Astrocyte (in vitro differentiated cells and primary cell): ENCODE data around the gene RIBC2. TPM values are rescaled to one million over a fixed set of nuclear protein-coding genes. Genes with fewer than 3 reads are reported as not detected.
A peak's percentile ranks its signal among the peaks of the same experiment; 100 is the strongest.

Source experiments
- DNase-seq: peaks from one replicate; pipeline ENCODE4 v3.0.0-alpha.2; 2010; ENCODE audit warnings: low read depth
- FAIRE-seq: peaks from 2 replicates; lab custom pipeline; 2011; peaks lifted over from hg19 to GRCh38; lab: Jason Lieb, UNC
- H2AFZ ChIP-seq: 2 replicates; pipeline ENCODE4 v1.6.0; 2012; ENCODE audit warnings: low read depth, low read length, inconsistent platforms
- H3K27ac ChIP-seq: 2 replicates; pipeline ENCODE4 v1.5.1; 2011; ENCODE audit warnings: low read depth, low read length, inconsistent platforms
- H3K27me3 ChIP-seq: 2 replicates; pipeline ENCODE4 v1.6.0; 2011; ENCODE audit warnings: low read length, inconsistent platforms; ENCODE audit not compliant: insufficient read depth
- H3K36me3 ChIP-seq: 2 replicates; pipeline ENCODE4 v1.5.1; 2011; ENCODE audit warnings: low read length, inconsistent platforms; ENCODE audit not compliant: insufficient read depth
- H3K4me1 ChIP-seq: 2 replicates; pipeline ENCODE4 v1.5.1; 2011; ENCODE audit warnings: low read length, inconsistent platforms; ENCODE audit not compliant: insufficient read depth
- H3K4me2 ChIP-seq: 2 replicates; pipeline ENCODE4 v1.6.0; 2012; ENCODE audit warnings: low read length, inconsistent platforms
- H3K4me3 ChIP-seq: 2 replicates; pipeline ENCODE4 v1.5.1; 2011; ENCODE audit warnings: low read depth, mild to moderate bottlenecking, low read length, inconsistent platforms; ENCODE audit not compliant: insufficient read depth
- H3K79me2 ChIP-seq: 2 replicates; pipeline ENCODE4 v1.6.0; 2012; ENCODE audit warnings: mild to moderate bottlenecking, low read length, inconsistent platforms; ENCODE audit not compliant: insufficient read depth
- H3K9ac ChIP-seq: 2 replicates; pipeline ENCODE4 v1.6.0; 2012; ENCODE audit warnings: mild to moderate bottlenecking, low read length, inconsistent platforms
- H3K9me3 ChIP-seq: 2 replicates; pipeline ENCODE4 v1.5.1; 2012; ENCODE audit warnings: low read depth, mild to moderate bottlenecking, low read length, inconsistent platforms; ENCODE audit not compliant: insufficient read depth
- H4K20me1 ChIP-seq: 2 replicates; pipeline ENCODE4 v1.6.0; 2012; ENCODE audit warnings: low read length, inconsistent platforms; ENCODE audit not compliant: insufficient read depth
- H3K27ac Mint-ChIP-seq: one replicate; pipeline ENCODE4 v1.8.0; 2021; ENCODE audit warnings: mild to moderate bottlenecking, mixed read lengths; ENCODE audit not compliant: unreplicated experiment
- H3K27me3 Mint-ChIP-seq: one replicate; pipeline ENCODE4 v1.8.0; 2021; ENCODE audit warnings: low read depth, mixed read lengths; ENCODE audit not compliant: unreplicated experiment
- H3K36me3 Mint-ChIP-seq: one replicate; pipeline ENCODE4 v1.8.0; 2021; ENCODE audit warnings: low read depth, mixed read lengths; ENCODE audit not compliant: unreplicated experiment
- H3K4me1 Mint-ChIP-seq: one replicate; pipeline ENCODE4 v1.8.0; 2021; ENCODE audit warnings: low read depth, mixed read lengths; ENCODE audit not compliant: unreplicated experiment
- H3K4me3 Mint-ChIP-seq: one replicate; pipeline ENCODE4 v1.8.0; 2021; ENCODE audit warnings: mild to moderate bottlenecking, moderate library complexity, mixed read lengths; ENCODE audit not compliant: unreplicated experiment
- H3K9me3 Mint-ChIP-seq: one replicate; pipeline ENCODE4 v1.8.0; 2021; ENCODE audit warnings: mild to moderate bottlenecking, mixed read lengths; ENCODE audit not compliant: unreplicated experiment
- CTCF ChIP-seq: IDR thresholded peaks from 2 replicates; pipeline ENCODE4 v1.5.1; 2011; ENCODE audit warnings: low read depth, mild to moderate bottlenecking, inconsistent platforms, low read length, moderate library complexity; ENCODE audit not compliant: insufficient read depth
- EZH2 ChIP-seq: IDR thresholded peaks from 2 replicates; pipeline ENCODE4 v1.6.1; 2012; ENCODE audit warnings: mild to moderate bottlenecking, low read length, inconsistent platforms; ENCODE audit not compliant: insufficient read depth
- total RNA-seq: library from RNA; stranded (reverse); gene quantifications from 2 replicates; pipeline ENCODE4 v1.2.1, GENCODE V29; 2021

RIBC2 gene
- total RNA-seq, 1 donor from 2014 or later: not detected

- H3K9me3 ChIP-seq: no peaks in the 10 kb centered on the region
- DNase-seq (no peak), FAIRE-seq (no peak)
- Mint-ChIP-seq H3K9me3 (no peaks in the 10 kb centered on the region), H3K4me1 (peaks cover 13% of the 10 kb centered on the region), H3K36me3 (no peaks in the 10 kb centered on the region), H3K4me3 (no peak overlapping the region), H3K27me3 (peaks cover 7% of the 10 kb centered on the region), H3K27ac (no peak overlapping the region)
- no peaks in the 10 kb centered on the region for H3K79me2 ChIP-seq
- peaks cover 5% of the 10 kb centered on the region for H3K4me1 ChIP-seq
- H3K36me3 ChIP-seq: no peaks in the 10 kb centered on the region
- no peak overlapping the region for H3K4me3 ChIP-seq
- TF ChIP-seq CTCF (peak; percentile 53), EZH2 (no peak)
- no peak overlapping the region for H3K27ac ChIP-seq
- H3K9ac ChIP-seq: no peak overlapping the region
- no peaks in the 10 kb centered on the region for H4K20me1 ChIP-seq
- no peak overlapping the region for H2AFZ ChIP-seq
- no peak overlapping the region for H3K4me2 ChIP-seq
- no peaks in the 10 kb centered on the region for H3K27me3 ChIP-seq
Observed at GRCh38 chr22:45441138-45441537, 27.6 kb downstream of the RIBC2 start.

- no peak overlapping the region for H3K4me3 Mint-ChIP-seq
- H3K4me1 Mint-ChIP-seq: peaks cover 13% of the 10 kb centered on the region
- Histone ChIP-seq H3K9ac (no peak overlapping the region), H3K4me1 (peaks cover 5% of the 10 kb centered on the region), H3K4me2 (no peak overlapping the region), H3K79me2 (no peaks in the 10 kb centered on the region), H3K36me3 (no peaks in the 10 kb centered on the region), H3K27me3 (no peaks in the 10 kb centered on the region), H3K9me3 (no peaks in the 10 kb centered on the region), H4K20me1 (no peaks in the 10 kb centered on the region), H3K4me3 (no peak overlapping the region), H2AFZ (no peak overlapping the region), H3K27ac (no peak overlapping the region)
- no peak for DNase-seq
- no peaks in the 10 kb centered on the region for H3K36me3 Mint-ChIP-seq
- H3K27me3 Mint-ChIP-seq: peaks cover 7% of the 10 kb centered on the region
- no peak for FAIRE-seq
- peak overlapping the region; percentile 47 for H3K27ac Mint-ChIP-seq
- TF ChIP-seq CTCF (no peak), EZH2 (no peak)
- H3K9me3 Mint-ChIP-seq: no peaks in the 10 kb centered on the region
Observed at GRCh38 chr22:45442116-45442515, 28.6 kb downstream of the RIBC2 start.

- Mint-ChIP-seq H3K36me3 (no peaks in the 10 kb centered on the region), H3K9me3 (no peaks in the 10 kb centered on the region), H3K4me3 (no peak overlapping the region), H3K27ac (no peak overlapping the region), H3K4me1 (peaks cover 13% of the 10 kb centered on the region), H3K27me3 (peaks cover 7% of the 10 kb centered on the region)
- Histone ChIP-seq H3K9me3 (no peaks in the 10 kb centered on the region), H3K4me2 (no peak overlapping the region), H3K9ac (no peak overlapping the region), H3K4me3 (no peak overlapping the region), H3K79me2 (no peaks in the 10 kb centered on the region), H3K27me3 (no peaks in the 10 kb centered on the region), H3K27ac (no peak overlapping the region), H4K20me1 (no peaks in the 10 kb centered on the region), H3K4me1 (peaks cover 5% of the 10 kb centered on the region), H3K36me3 (no peaks in the 10 kb centered on the region), H2AFZ (no peak overlapping the region)
- FAIRE-seq: no peak
- no peak for TF ChIP-seq CTCF
- TF ChIP-seq EZH2: no peak
- peak; percentile 44 for DNase-seq
Observed at GRCh38 chr22:45444168-45444567, 30.7 kb downstream of the RIBC2 start.
